Osteoblast (primary cell): ENCODE results near the gene DCST2. TPM values are rescaled to one million over a fixed set of nuclear protein-coding genes. Genes with fewer than 3 reads are reported as not detected.

Experiments
- DNase-seq: peaks from one replicate; pipeline ENCODE4 v3.0.0; 2011; ENCODE audit warnings: low spot score, mixed read lengths; ENCODE audit not compliant: insufficient read length; ENCODE audit errors: missing footprints
- H2AFZ ChIP-seq: 2 replicates; pipeline ENCODE4 v1.6.0; 2011; ENCODE audit warnings: mild to moderate bottlenecking, low read length
- H3K27ac ChIP-seq: 2 replicates; pipeline ENCODE4 v1.5.1; 2011; ENCODE audit warnings: mild to moderate bottlenecking, low read depth, low read length, moderate library complexity
- H3K27me3 ChIP-seq: 2 replicates; pipeline ENCODE4 v1.6.0; 2012; ENCODE audit warnings: mild to moderate bottlenecking, control low read depth, inconsistent platforms, low read length, moderate library complexity; ENCODE audit not compliant: insufficient read depth
- H3K36me3 ChIP-seq: 2 replicates; pipeline ENCODE4 v1.5.1; 2011; ENCODE audit warnings: mild to moderate bottlenecking, low read length, control low read depth, moderate library complexity; ENCODE audit not compliant: insufficient read depth
- H3K4me1 ChIP-seq: 2 replicates; pipeline ENCODE4 v1.5.1; 2011; ENCODE audit warnings: mild to moderate bottlenecking, low read length, control low read depth, moderate library complexity; ENCODE audit not compliant: insufficient read depth
- H3K4me2 ChIP-seq: 2 replicates; pipeline ENCODE4 v1.6.0; 2011; ENCODE audit warnings: mild to moderate bottlenecking, low read length; ENCODE audit not compliant: insufficient read depth
- H3K4me3 ChIP-seq: fragments of 200-600 bp; sonication (generic); 3 replicates; pipeline ENCODE4 v1.5.1; 2012; ENCODE audit warnings: mild to moderate bottlenecking, low read length, inconsistent platforms; ENCODE audit not compliant: insufficient read depth
- H3K79me2 ChIP-seq: 2 replicates; pipeline ENCODE4 v1.6.0; 2012; ENCODE audit warnings: mild to moderate bottlenecking, low read length, control low read depth, inconsistent platforms; ENCODE audit not compliant: insufficient read depth
- H3K9me3 ChIP-seq: 2 replicates; pipeline ENCODE4 v1.5.1; 2011; ENCODE audit warnings: low read depth, low read length, control low read depth
- H4K20me1 ChIP-seq: 2 replicates; pipeline ENCODE4 v1.6.0; 2012; ENCODE audit warnings: mild to moderate bottlenecking, low read length, control low read depth; ENCODE audit not compliant: insufficient read depth
- total RNA-seq: library from RNA; depleted of rRNA; stranded (reverse); fragments of >200 nt; gene quantifications from 2 replicates; pipeline ENCODE4 v1.2.3, GENCODE V29; 2012
- TF ChIP-seq, protein P1 (sequence below): IDR thresholded peaks from 2 replicates; pipeline ENCODE4 v1.5.1; 2011; ENCODE audit warnings: mild to moderate bottlenecking, low read depth, low read length, moderate library complexity; ENCODE audit errors: extremely low read depth

Gene DCST2
- total RNA-seq, 1 donor = not detected

- H3K4me3 ChIP-seq = no peak overlapping the region
- peak; percentile 36 for DNase-seq
- H3K36me3 ChIP-seq = peaks cover 8% of the 10 kb centered on the region
- peaks cover 41% of the 10 kb centered on the region for H4K20me1 ChIP-seq
- no peak overlapping the region for H3K4me2 ChIP-seq
- no peak overlapping the region for H2AFZ ChIP-seq
- H3K27ac ChIP-seq = no peak overlapping the region
- H3K27me3 ChIP-seq = no peaks in the 10 kb centered on the region
- H3K4me1 ChIP-seq = peaks cover 11% of the 10 kb centered on the region
- no peaks in the 10 kb centered on the region for H3K9me3 ChIP-seq
- H3K79me2 ChIP-seq = peaks cover 71% of the 10 kb centered on the region
- TF ChIP-seq, protein P1, sequence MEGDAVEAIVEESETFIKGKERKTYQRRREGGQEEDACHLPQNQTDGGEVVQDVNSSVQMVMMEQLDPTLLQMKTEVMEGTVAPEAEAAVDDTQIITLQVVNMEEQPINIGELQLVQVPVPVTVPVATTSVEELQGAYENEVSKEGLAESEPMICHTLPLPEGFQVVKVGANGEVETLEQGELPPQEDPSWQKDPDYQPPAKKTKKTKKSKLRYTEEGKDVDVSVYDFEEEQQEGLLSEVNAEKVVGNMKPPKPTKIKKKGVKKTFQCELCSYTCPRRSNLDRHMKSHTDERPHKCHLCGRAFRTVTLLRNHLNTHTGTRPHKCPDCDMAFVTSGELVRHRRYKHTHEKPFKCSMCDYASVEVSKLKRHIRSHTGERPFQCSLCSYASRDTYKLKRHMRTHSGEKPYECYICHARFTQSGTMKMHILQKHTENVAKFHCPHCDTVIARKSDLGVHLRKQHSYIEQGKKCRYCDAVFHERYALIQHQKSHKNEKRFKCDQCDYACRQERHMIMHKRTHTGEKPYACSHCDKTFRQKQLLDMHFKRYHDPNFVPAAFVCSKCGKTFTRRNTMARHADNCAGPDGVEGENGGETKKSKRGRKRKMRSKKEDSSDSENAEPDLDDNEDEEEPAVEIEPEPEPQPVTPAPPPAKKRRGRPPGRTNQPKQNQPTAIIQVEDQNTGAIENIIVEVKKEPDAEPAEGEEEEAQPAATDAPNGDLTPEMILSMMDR = no peak
Measured at GRCh38 chr1:155010211-155010918, 23.2 kb downstream of the DCST2 start.

- H4K20me1 ChIP-seq = peaks cover 43% of the 10 kb centered on the region
- peaks cover 7% of the 10 kb centered on the region for H3K36me3 ChIP-seq
- H2AFZ ChIP-seq = no peak overlapping the region
- H3K4me3 ChIP-seq = no peak overlapping the region
- H3K4me1 ChIP-seq = peaks cover 17% of the 10 kb centered on the region
- TF ChIP-seq, protein P1 = no peak
- no peaks in the 10 kb centered on the region for H3K9me3 ChIP-seq
- no peak overlapping the region for H3K27ac ChIP-seq
- peaks cover 78% of the 10 kb centered on the region for H3K79me2 ChIP-seq
- no peak for DNase-seq
- no peaks in the 10 kb centered on the region for H3K27me3 ChIP-seq
- H3K4me2 ChIP-seq = no peak overlapping the region
Measured at GRCh38 chr1:155009742-155010141, 23.8 kb downstream of the DCST2 start.

DNA sequence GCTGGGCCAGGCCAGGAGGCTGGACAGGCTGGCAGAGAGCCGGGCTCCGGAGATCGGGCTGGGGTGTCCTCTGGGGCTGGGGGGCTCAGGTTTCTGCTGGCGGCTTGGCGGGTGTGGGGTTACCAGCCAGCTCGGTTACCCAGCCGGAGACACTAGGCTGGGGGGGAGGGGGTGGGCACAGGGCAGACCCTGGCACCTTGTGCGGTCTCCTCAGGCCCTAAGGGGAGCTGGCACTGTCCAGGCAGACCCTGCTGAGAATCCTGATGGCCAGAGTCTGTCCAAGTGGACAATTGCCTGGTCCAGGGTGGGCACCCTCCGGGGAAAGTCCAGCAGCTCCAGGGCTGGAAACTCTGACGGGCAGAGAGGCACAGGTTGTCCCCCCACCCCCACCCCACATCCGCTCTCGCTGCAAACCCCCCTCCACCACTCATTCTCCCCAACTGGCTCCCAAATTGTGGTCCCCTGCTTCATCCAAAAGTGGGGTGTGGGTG lies 24.3 kb downstream of the DCST2 start:
- Histone ChIP-seq H3K27me3 (no peaks in the 10 kb centered on the region), H3K9me3 (no peaks in the 10 kb centered on the region), H3K4me1 (peaks cover 22% of the 10 kb centered on the region), H4K20me1 (peaks cover 45% of the 10 kb centered on the region), H3K4me2 (no peak overlapping the region), H2AFZ (no peak overlapping the region), H3K36me3 (peaks cover 3% of the 10 kb centered on the region), H3K4me3 (no peak overlapping the region), H3K79me2 (peaks cover 82% of the 10 kb centered on the region), H3K27ac (no peak overlapping the region)
- DNase-seq = peak; percentile 62
- TF ChIP-seq, protein P1 = no peak
